ENCODE data around the gene CLEC18C. TPM values are rescaled to one million over a fixed set of nuclear protein-coding genes. Genes with fewer than 3 reads are reported as not detected.
"Not testable (repeated sequence)": the region's sequence is repeated elsewhere in the genome, so short reads cannot be mapped to it uniquely, and the experiment has no call there.

Gene CLEC18C
- total RNA-seq, 2 experiments from 2014 or later: 0.23 TPM; not detected in 1

- not testable (repeated sequence) for H3K27ac Mint-ChIP-seq, H3K4me3 Mint-ChIP-seq, H3K27me3 Mint-ChIP-seq, H3K36me3 Mint-ChIP-seq, H3K9me3 Mint-ChIP-seq, DNase-seq, H3K4me1 Mint-ChIP-seq
These were observed 18.9 kb upstream of the CLEC18C start for GRCh38 chr16:70154736-70155135.

GRCh38 chr16:70156207-70156978 is 17.2 kb upstream of the CLEC18C start:
- H3K27ac Mint-ChIP-seq: no peak overlapping the region
- H3K9me3 Mint-ChIP-seq: no peaks in the 10 kb centered on the region
- no peak overlapping the region for H3K4me3 Mint-ChIP-seq
- no peak for DNase-seq
- H3K36me3 Mint-ChIP-seq: peaks cover 4% of the 10 kb centered on the region
- no peaks in the 10 kb centered on the region for H3K27me3 Mint-ChIP-seq
- no peaks in the 10 kb centered on the region for H3K4me1 Mint-ChIP-seq

GRCh38 chr16:70157105-70157476 is 16.5 kb upstream of the CLEC18C start:
- Mint-ChIP-seq H3K36me3 (peaks cover 6% of the 10 kb centered on the region), H3K27ac (peak overlapping the region; percentile 6), H3K9me3 (no peaks in the 10 kb centered on the region), H3K4me1 (no peaks in the 10 kb centered on the region), H3K27me3 (no peaks in the 10 kb centered on the region), H3K4me3 (no peak overlapping the region)
- DNase-seq: no peak

- Mint-ChIP-seq H3K27ac (peak overlapping the region; percentile 6), H3K27me3 (no peaks in the 10 kb centered on the region), H3K9me3 (no peaks in the 10 kb centered on the region), H3K4me1 (no peaks in the 10 kb centered on the region), H3K36me3 (peaks cover 6% of the 10 kb centered on the region), H3K4me3 (no peak overlapping the region)
- DNase-seq: no peak
These were observed 15.9 kb upstream of the CLEC18C start for GRCh38 chr16:70157477-70158260.

- H3K36me3 Mint-ChIP-seq: peaks cover 4% of the 10 kb centered on the region
These were observed 15.2 kb upstream of the CLEC18C start for GRCh38 chr16:70158261-70158939.

GRCh38 chr16:70159355-70160348 is 13.9 kb upstream of the CLEC18C start:
- Mint-ChIP-seq H3K36me3 (peaks cover 3% of the 10 kb centered on the region), H3K4me1 (no peaks in the 10 kb centered on the region), H3K4me3 (no peak overlapping the region), H3K27ac (no peak overlapping the region), H3K9me3 (no peaks in the 10 kb centered on the region), H3K27me3 (no peaks in the 10 kb centered on the region)
- DNase-seq: no peak

More at GRCh38 chr16:70158261-70158939, 15.2 kb upstream of the CLEC18C start:
- Mint-ChIP-seq H3K9me3 (no peaks in the 10 kb centered on the region), H3K4me1 (no peaks in the 10 kb centered on the region), H3K27me3 (no peaks in the 10 kb centered on the region), H3K27ac (no peak overlapping the region), H3K4me3 (no peak overlapping the region)
- DNase-seq: no peak

- Mint-ChIP-seq H3K27me3 (no peaks in the 10 kb centered on the region), H3K36me3 (peaks cover 3% of the 10 kb centered on the region), H3K27ac (no peak overlapping the region), H3K4me3 (no peak overlapping the region), H3K9me3 (no peaks in the 10 kb centered on the region), H3K4me1 (peaks cover 4% of the 10 kb centered on the region)
- no peak for DNase-seq
These were observed 13.2 kb upstream of the CLEC18C start for GRCh38 chr16:70160388-70160787.

- DNase-seq: no peak
- no peaks in the 10 kb centered on the region for H3K27me3 Mint-ChIP-seq
- H3K4me1 Mint-ChIP-seq: peaks cover 4% of the 10 kb centered on the region
- no peaks in the 10 kb centered on the region for H3K9me3 Mint-ChIP-seq
- no peak overlapping the region for H3K27ac Mint-ChIP-seq
- H3K36me3 Mint-ChIP-seq: peaks cover 3% of the 10 kb centered on the region
- H3K4me3 Mint-ChIP-seq: no peak overlapping the region
These were observed 12.8 kb upstream of the CLEC18C start for GRCh38 chr16:70160821-70161220.

- Mint-ChIP-seq H3K36me3 (peaks cover 3% of the 10 kb centered on the region), H3K27ac (no peak overlapping the region), H3K4me3 (no peak overlapping the region), H3K4me1 (peaks cover 4% of the 10 kb centered on the region), H3K9me3 (no peaks in the 10 kb centered on the region), H3K27me3 (no peaks in the 10 kb centered on the region)
- no peak for DNase-seq
These were observed 12.2 kb upstream of the CLEC18C start for GRCh38 chr16:70161350-70161749.

GRCh38 chr16:70162041-70162451 is 11.5 kb upstream of the CLEC18C start:
- Mint-ChIP-seq H3K4me3 (no peak overlapping the region), H3K27me3 (no peaks in the 10 kb centered on the region), H3K4me1 (peaks cover 4% of the 10 kb centered on the region), H3K9me3 (no peaks in the 10 kb centered on the region), H3K27ac (peak overlapping the region; percentile 30), H3K36me3 (peaks cover 3% of the 10 kb centered on the region)
- no peak for DNase-seq

GRCh38 chr16:70163596-70163995 is 10.0 kb upstream of the CLEC18C start:
- Mint-ChIP-seq H3K27ac (no peak overlapping the region), H3K9me3 (no peaks in the 10 kb centered on the region), H3K4me1 (peaks cover 4% of the 10 kb centered on the region), H3K36me3 (peaks cover 3% of the 10 kb centered on the region), H3K4me3 (no peak overlapping the region), H3K27me3 (no peaks in the 10 kb centered on the region)
- DNase-seq: no peak

GRCh38 chr16:70166688-70167087 is 6.9 kb upstream of the CLEC18C start:
- not testable (repeated sequence) for H3K27me3 Mint-ChIP-seq, H3K27ac Mint-ChIP-seq, H3K4me1 Mint-ChIP-seq, H3K4me3 Mint-ChIP-seq, DNase-seq, H3K36me3 Mint-ChIP-seq, H3K9me3 Mint-ChIP-seq

- not testable (repeated sequence) for DNase-seq, H3K36me3 Mint-ChIP-seq
These were observed 329 bp downstream of the CLEC18C start for GRCh38 chr16:70173916-70174315.

GRCh38 chr16:70174387-70174932 is 873 bp downstream of the CLEC18C start:
- H3K4me3 Mint-ChIP-seq, H3K4me1 Mint-ChIP-seq: not testable (repeated sequence)

More at GRCh38 chr16:70173916-70174315, 329 bp downstream of the CLEC18C start:
- not testable (repeated sequence) for H3K4me1 Mint-ChIP-seq, H3K27me3 Mint-ChIP-seq, H3K27ac Mint-ChIP-seq, H3K9me3 Mint-ChIP-seq, H3K4me3 Mint-ChIP-seq

More at GRCh38 chr16:70174387-70174932, 873 bp downstream of the CLEC18C start:
- not testable (repeated sequence) for H3K36me3 Mint-ChIP-seq, DNase-seq, H3K27me3 Mint-ChIP-seq, H3K27ac Mint-ChIP-seq, H3K9me3 Mint-ChIP-seq

Measured in activated naive CD8-positive, alpha-beta T cell treated with anti-CD3 and anti-CD28 coated beads for 36 hours (primary cell).